MM.1S (cell line): Measurements from ENCODE around the gene KHNYN.

Experiments
- DNase-seq: peaks from one replicate; pipeline ENCODE4 v3.0.0-alpha.2; 2015
- H2AFZ ChIP-seq: fragments of 300-600 bp; sonication (generic); 2 replicates; pipeline ENCODE4 v1.6.0; 2016; ENCODE audit warnings: antibody characterized with exemption, low read length
- H3F3A ChIP-seq: fragments of 300-600 bp; sonication (generic); 2 replicates; pipeline ENCODE4 v1.6.1; 2016; ENCODE audit warnings: mild to moderate bottlenecking, antibody characterized with exemption, low read length, moderate library complexity, mixed read lengths; ENCODE audit not compliant: insufficient read depth
- H3K27ac ChIP-seq: fragments of 300-600 bp; sonication (generic); 2 replicates; pipeline ENCODE4 v1.5.1; 2016; ENCODE audit warnings: mild to moderate bottlenecking, low read length
- H3K27me3 ChIP-seq: fragments of 300-600 bp; sonication (generic); replicated peaks from 2 replicates; pipeline ENCODE4 v1.6.0; 2016; ENCODE audit warnings: low read length; ENCODE audit not compliant: insufficient read depth
- H3K36me3 ChIP-seq: fragments of 300-600 bp; sonication (generic); replicated peaks from 2 replicates; pipeline ENCODE4 v1.6.1; 2016; ENCODE audit warnings: mild to moderate bottlenecking, low read length, mixed read lengths; ENCODE audit not compliant: insufficient read depth
- H3K4me1 ChIP-seq: fragments of 300-600 bp; sonication (generic); 2 replicates; pipeline ENCODE4 v1.6.1; 2016; ENCODE audit warnings: low read length, mixed read lengths
- H3K4me2 ChIP-seq: fragments of 300-600 bp; sonication (generic); 2 replicates; pipeline ENCODE4 v1.6.0; 2016; ENCODE audit warnings: low read depth, low read length
- H3K4me3 ChIP-seq: fragments of 300-600 bp; sonication (generic); 2 replicates; pipeline ENCODE4 v1.5.1; 2016; ENCODE audit warnings: low read length, mixed read lengths
- H3K79me2 ChIP-seq: fragments of 300-600 bp; sonication (generic); 2 replicates; pipeline ENCODE4 v1.6.1; 2016; ENCODE audit warnings: mixed run types, low read length, mixed read lengths
- H3K9ac ChIP-seq: fragments of 300-600 bp; sonication (generic); 2 replicates; pipeline ENCODE4 v1.6.1; 2016; ENCODE audit warnings: low read length, mixed read lengths
- H3K9me2 ChIP-seq: fragments of 300-600 bp; sonication (generic); replicated peaks from 2 replicates; pipeline ENCODE4 v1.6.1; 2016; ENCODE audit warnings: mild to moderate bottlenecking, low read length, mixed read lengths; ENCODE audit not compliant: insufficient read depth
- H3K9me3 ChIP-seq: fragments of 300-600 bp; sonication (generic); replicated peaks from 2 replicates; pipeline ENCODE4 v1.6.1; 2016; ENCODE audit warnings: mild to moderate bottlenecking, low read length, mixed read lengths; ENCODE audit not compliant: insufficient read depth
- H4K20me1 ChIP-seq: fragments of 300-600 bp; sonication (generic); 2 replicates; pipeline ENCODE4 v1.6.1; 2016; ENCODE audit warnings: mild to moderate bottlenecking, low read length, moderate library complexity, mixed read lengths; ENCODE audit not compliant: insufficient read depth
- CTCF ChIP-seq: fragments of 300-600 bp; sonication (generic); IDR thresholded peaks from 2 replicates; pipeline ENCODE4 v1.5.1; 2016; ENCODE audit warnings: antibody characterized with exemption, low read length, mixed read lengths
- EZH2 ChIP-seq: fragments of 300-600 bp; sonication (generic); optimal IDR thresholded peaks from 2 replicates; pipeline ENCODE3; 2017; ENCODE audit warnings: low read depth, mild to moderate bottlenecking, antibody characterized with exemption, low read length, mixed read lengths
- EZH2phosphoT487 ChIP-seq: fragments of 300-600 bp; sonication (generic); IDR thresholded peaks from 2 replicates; pipeline ENCODE4 v1.6.1; 2018; ENCODE audit warnings: antibody characterized with exemption, low read length

KHNYN gene

GRCh38 chr14:24426150-24426911, 3.4 kb upstream of the KHNYN start:
- Histone ChIP-seq H3K79me2 (peaks cover 12% of the 10 kb centered on the region), H2AFZ (no peak overlapping the region), H3K27ac (no peak overlapping the region), H3K4me1 (peaks cover 37% of the 10 kb centered on the region), H3K4me2 (no peak overlapping the region), H3K36me3 (no peaks in the 10 kb centered on the region), H3K9me3 (no peaks in the 10 kb centered on the region), H4K20me1 (no peaks in the 10 kb centered on the region), H3K9me2 (no peaks in the 10 kb centered on the region), H3K27me3 (no peaks in the 10 kb centered on the region), H3F3A (peaks cover 15% of the 10 kb centered on the region), H3K4me3 (no peak overlapping the region), H3K9ac (no peak overlapping the region)
- TF ChIP-seq EZH2 (no peak), CTCF (no peak), EZH2phosphoT487 (no peak)
- DNase-seq = no peak

- H3K4me1 ChIP-seq = peaks cover 37% of the 10 kb centered on the region
- no peak overlapping the region for H3K9ac ChIP-seq
These were observed 2.7 kb upstream of the KHNYN start for GRCh38 chr14:24426912-24427536.

GRCh38 chr14:24427537-24428508, 1.9 kb upstream of the KHNYN start:
- H4K20me1 ChIP-seq = no peaks in the 10 kb centered on the region

More at GRCh38 chr14:24426912-24427536, 2.7 kb upstream of the KHNYN start:
- Histone ChIP-seq H4K20me1 (no peaks in the 10 kb centered on the region), H3F3A (peaks cover 18% of the 10 kb centered on the region), H3K4me2 (no peak overlapping the region), H3K27me3 (no peaks in the 10 kb centered on the region), H3K36me3 (no peaks in the 10 kb centered on the region), H3K9me3 (no peaks in the 10 kb centered on the region), H3K4me3 (no peak overlapping the region), H3K9me2 (no peaks in the 10 kb centered on the region), H3K79me2 (peaks cover 17% of the 10 kb centered on the region), H3K27ac (no peak overlapping the region), H2AFZ (no peak overlapping the region)
- no peak for DNase-seq
- TF ChIP-seq EZH2phosphoT487 (no peak), EZH2 (no peak), CTCF (no peak)

More at GRCh38 chr14:24427537-24428508, 1.9 kb upstream of the KHNYN start:
- DNase-seq = no peak
- Histone ChIP-seq H3K9me3 (no peaks in the 10 kb centered on the region), H3K4me3 (no peak overlapping the region), H3K27me3 (no peaks in the 10 kb centered on the region), H3K27ac (no peak overlapping the region), H3K9me2 (no peaks in the 10 kb centered on the region), H3F3A (peaks cover 18% of the 10 kb centered on the region), H3K4me2 (no peak overlapping the region), H3K4me1 (peaks cover 29% of the 10 kb centered on the region), H3K9ac (no peak overlapping the region), H2AFZ (no peak overlapping the region), H3K79me2 (peaks cover 23% of the 10 kb centered on the region), H3K36me3 (no peaks in the 10 kb centered on the region)
- TF ChIP-seq CTCF (no peak), EZH2phosphoT487 (no peak), EZH2 (no peak)
